HG03175 (cell line): ENCODE results near the gene TMEM204.

Experiments
- ATAC-seq: cut with Tn5 transposase; IDR thresholded peaks from one replicate; pipeline ENCODE4 v1.9.1; 2021; ENCODE audit warnings: mild to moderate bottlenecking, moderate library complexity; ENCODE audit not compliant: unreplicated experiment

TMEM204 gene

GRCh38 chr16:1536601-1537000 lies 3.1 kb downstream of the TMEM204 start:
- no peak for ATAC-seq

GRCh38 chr16:1537138-1537577 lies 3.7 kb downstream of the TMEM204 start:
- ATAC-seq: no peak

GRCh38 chr16:1537763-1538289 lies 4.4 kb downstream of the TMEM204 start:
- no peak for ATAC-seq

GRCh38 chr16:1538804-1539520 lies 5.5 kb downstream of the TMEM204 start:
- no peak for ATAC-seq

GRCh38 chr16:1539720-1540555 lies 6.5 kb downstream of the TMEM204 start:
- ATAC-seq: no peak

- ATAC-seq: no peak
Observed at GRCh38 chr16:1540556-1540855, 7.0 kb downstream of the TMEM204 start.

- ATAC-seq: no peak
Observed at GRCh38 chr16:1541293-1542165, 8.1 kb downstream of the TMEM204 start.

GRCh38 chr16:1542166-1542500 lies 8.7 kb downstream of the TMEM204 start:
- ATAC-seq: no peak

- ATAC-seq: no peak
Observed at GRCh38 chr16:1542533-1542932, 9.1 kb downstream of the TMEM204 start.

- ATAC-seq: no peak
Observed at GRCh38 chr16:1543085-1543896, 9.8 kb downstream of the TMEM204 start.

GRCh38 chr16:1545044-1546040 lies 11.9 kb downstream of the TMEM204 start:
- ATAC-seq: no peak

- ATAC-seq: no peak
Observed at GRCh38 chr16:1546430-1546829, 13.0 kb downstream of the TMEM204 start.

GRCh38 chr16:1548233-1548632 lies 14.8 kb downstream of the TMEM204 start:
- ATAC-seq: no peak

- no peak for ATAC-seq
Observed at GRCh38 chr16:1548727-1549126, 15.3 kb downstream of the TMEM204 start.

- ATAC-seq: no peak
Observed at GRCh38 chr16:1550069-1550468, 16.6 kb downstream of the TMEM204 start.

- no peak for ATAC-seq
Observed at GRCh38 chr16:1550696-1551095, 17.2 kb downstream of the TMEM204 start.

- no peak for ATAC-seq
Observed at GRCh38 chr16:1551166-1551565, 17.7 kb downstream of the TMEM204 start.

GRCh38 chr16:1552129-1552528 lies 18.7 kb downstream of the TMEM204 start:
- ATAC-seq: no peak
